GM12865 (cell line): ENCODE data around the gene C1orf52.

Source experiments
- DNase-seq: peaks from one replicate; pipeline ENCODE4 v3.0.0; 2010; ENCODE audit warnings: low read depth
- H3K4me3 ChIP-seq: 2 replicates; pipeline ENCODE4 v1.5.1; 2011; ENCODE audit warnings: mild to moderate bottlenecking, low read depth, low read length, control low read depth
- TF ChIP-seq, protein P1 (sequence below): IDR thresholded peaks from 2 replicates; pipeline ENCODE4 v1.5.1; 2011; ENCODE audit warnings: low read length, control low read depth, low read depth, inconsistent platforms; ENCODE audit not compliant: insufficient read depth; ENCODE audit errors: missing control alignments

C1orf52 gene

DNA sequence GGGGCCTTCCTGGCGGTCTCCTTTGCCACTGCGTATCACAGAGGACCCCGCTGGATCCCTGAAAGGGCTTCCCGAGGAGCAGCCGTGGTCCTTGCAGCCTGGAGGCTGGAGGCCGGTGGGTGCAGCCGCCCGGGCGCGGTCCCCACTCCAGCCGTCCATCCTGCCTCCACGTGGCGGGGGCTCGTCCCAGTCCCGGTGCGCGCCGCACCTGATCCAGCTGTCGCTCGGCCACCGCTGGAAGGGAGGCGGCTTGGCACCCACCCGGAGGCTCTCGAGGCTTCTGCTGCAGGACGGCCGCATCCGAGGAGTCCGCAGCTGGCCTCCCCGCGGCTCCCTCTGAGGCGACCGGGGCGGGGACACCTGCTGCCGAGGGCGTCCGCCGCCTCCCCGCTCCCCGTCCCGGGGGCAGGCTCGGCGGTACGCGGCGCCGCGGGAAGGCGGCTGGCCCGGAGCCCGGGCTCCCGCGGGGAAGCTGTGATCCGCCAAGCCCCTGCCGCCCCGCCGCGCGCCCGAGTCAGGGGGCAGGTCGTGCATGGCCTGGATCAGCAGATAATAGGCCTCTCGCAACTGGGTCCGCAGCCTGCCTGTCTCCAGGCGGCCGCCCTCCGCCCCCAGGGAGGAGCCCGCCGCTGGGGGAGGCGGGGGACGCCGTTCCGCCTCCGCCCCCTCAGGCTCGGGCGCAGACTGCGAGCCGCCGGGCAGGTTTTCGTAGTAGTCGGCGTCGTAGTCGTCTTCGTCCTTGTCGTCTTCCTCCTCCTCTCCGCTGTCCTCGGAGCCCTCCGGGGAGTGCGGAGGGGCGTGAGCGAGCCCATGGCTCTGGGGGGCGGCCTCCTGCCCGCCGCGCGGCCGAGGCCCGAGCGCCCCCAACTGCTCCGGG lies 58.8 kb downstream of the C1orf52 start, which contains the start of gene SYDE2:
SYDE2 (minus strand) TSS at position 554 of the 877 bp plus-strand sequence; CDS start at position 534, 20 bp downstream.
- peak within 1 kb of the TSS; percentile 91 for H3K4me3 ChIP-seq
- peak; percentile 88 for DNase-seq
- TF ChIP-seq, protein P1, sequence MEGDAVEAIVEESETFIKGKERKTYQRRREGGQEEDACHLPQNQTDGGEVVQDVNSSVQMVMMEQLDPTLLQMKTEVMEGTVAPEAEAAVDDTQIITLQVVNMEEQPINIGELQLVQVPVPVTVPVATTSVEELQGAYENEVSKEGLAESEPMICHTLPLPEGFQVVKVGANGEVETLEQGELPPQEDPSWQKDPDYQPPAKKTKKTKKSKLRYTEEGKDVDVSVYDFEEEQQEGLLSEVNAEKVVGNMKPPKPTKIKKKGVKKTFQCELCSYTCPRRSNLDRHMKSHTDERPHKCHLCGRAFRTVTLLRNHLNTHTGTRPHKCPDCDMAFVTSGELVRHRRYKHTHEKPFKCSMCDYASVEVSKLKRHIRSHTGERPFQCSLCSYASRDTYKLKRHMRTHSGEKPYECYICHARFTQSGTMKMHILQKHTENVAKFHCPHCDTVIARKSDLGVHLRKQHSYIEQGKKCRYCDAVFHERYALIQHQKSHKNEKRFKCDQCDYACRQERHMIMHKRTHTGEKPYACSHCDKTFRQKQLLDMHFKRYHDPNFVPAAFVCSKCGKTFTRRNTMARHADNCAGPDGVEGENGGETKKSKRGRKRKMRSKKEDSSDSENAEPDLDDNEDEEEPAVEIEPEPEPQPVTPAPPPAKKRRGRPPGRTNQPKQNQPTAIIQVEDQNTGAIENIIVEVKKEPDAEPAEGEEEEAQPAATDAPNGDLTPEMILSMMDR, result no peak
